ENCODE results near the gene KIRREL2. TPM values are rescaled to one million over a fixed set of nuclear protein-coding genes. Genes with fewer than 3 reads are reported as not detected.
A peak's percentile ranks its signal among the peaks of the same experiment; 100 is the strongest.

The KIRREL2 gene
- total RNA-seq, 1 donor from 2014 or later, result 3.5 TPM

- TF ChIP-seq CTCF (conservative IDR thresholded peaks at IDR 0.05), result no peak
- H3K4me1 Mint-ChIP-seq (ENCODE audit: unreplicated experiment), result peaks cover 9% of the 10 kb centered on the region
- H3K9me3 Mint-ChIP-seq, result no peaks in the 10 kb centered on the region
- peaks cover 4% of the 10 kb centered on the region for H3K36me3 Mint-ChIP-seq
- H3K27me3 Mint-ChIP-seq, result peaks cover 7% of the 10 kb centered on the region
- no peak for DNase-seq (ENCODE audit: extremely low spot score, unreplicated experiment)
- H3K27ac Mint-ChIP-seq, result no peak overlapping the region
- H3K4me3 Mint-ChIP-seq, result no peak overlapping the region
Measured at GRCh38 chr19:35874392-35874930, 17.8 kb downstream of the KIRREL2 start.

GRCh38 chr19:35879068-35879467 is 22.4 kb downstream of the KIRREL2 start:
- H3K4me3 Mint-ChIP-seq, result no peak overlapping the region
- no peak for TF ChIP-seq CTCF (conservative IDR thresholded peaks at IDR 0.05)
- no peaks in the 10 kb centered on the region for H3K9me3 Mint-ChIP-seq
- H3K4me1 Mint-ChIP-seq (ENCODE audit: unreplicated experiment), result peaks cover 7% of the 10 kb centered on the region
- H3K27ac Mint-ChIP-seq, result no peak overlapping the region
- H3K36me3 Mint-ChIP-seq, result peaks cover 4% of the 10 kb centered on the region
- DNase-seq (ENCODE audit: extremely low spot score, unreplicated experiment), result no peak
- H3K27me3 Mint-ChIP-seq, result peaks cover 6% of the 10 kb centered on the region

DNA sequence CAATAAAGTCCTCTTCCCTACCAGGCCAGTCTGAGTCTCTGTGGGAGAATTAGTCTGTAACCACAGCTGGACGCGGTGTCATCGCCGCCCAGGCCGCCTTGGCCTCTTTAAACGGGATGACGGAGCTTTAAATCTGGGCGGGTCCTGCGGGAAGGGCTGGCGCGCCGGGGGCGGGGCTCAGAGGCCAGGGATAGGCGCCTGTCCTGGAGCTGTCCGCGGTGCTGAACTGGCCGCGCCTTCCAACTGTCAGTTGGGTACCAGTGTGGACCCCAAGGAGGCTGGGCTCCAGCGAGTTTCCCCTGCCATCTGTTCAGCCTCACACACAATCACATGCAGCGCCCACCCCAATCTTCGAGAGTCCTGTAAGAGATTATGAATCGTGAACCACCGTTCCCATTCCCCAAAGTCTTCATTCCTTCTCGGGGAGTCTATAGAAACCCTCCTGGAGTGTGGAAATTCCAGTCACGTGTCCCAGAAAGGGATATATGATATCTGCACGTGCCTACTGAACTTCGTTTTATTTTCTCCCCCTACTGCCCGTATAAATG is 23.1 kb downstream of the KIRREL2 start:
- Mint-ChIP-seq H3K4me3 (no peak overlapping the region), H3K27ac (peak overlapping the region; percentile 68), H3K9me3 (no peaks in the 10 kb centered on the region), H3K27me3 (peaks cover 6% of the 10 kb centered on the region), H3K4me1 (ENCODE audit: unreplicated experiment) (peaks cover 7% of the 10 kb centered on the region), H3K36me3 (peaks cover 4% of the 10 kb centered on the region)
- TF ChIP-seq CTCF (conservative IDR thresholded peaks at IDR 0.05), result no peak
- DNase-seq (ENCODE audit: extremely low spot score, unreplicated experiment), result peak; percentile 91

- Mint-ChIP-seq H3K4me3 (no peak overlapping the region), H3K4me1 (ENCODE audit: unreplicated experiment) (peaks cover 7% of the 10 kb centered on the region), H3K27me3 (peaks cover 6% of the 10 kb centered on the region), H3K9me3 (no peaks in the 10 kb centered on the region), H3K27ac (no peak overlapping the region), H3K36me3 (peaks cover 3% of the 10 kb centered on the region)
- TF ChIP-seq CTCF (conservative IDR thresholded peaks at IDR 0.05), result peak; percentile 69
- DNase-seq (ENCODE audit: extremely low spot score, unreplicated experiment), result no peak
Measured at GRCh38 chr19:35882114-35882832, 25.6 kb downstream of the KIRREL2 start.

DNA sequence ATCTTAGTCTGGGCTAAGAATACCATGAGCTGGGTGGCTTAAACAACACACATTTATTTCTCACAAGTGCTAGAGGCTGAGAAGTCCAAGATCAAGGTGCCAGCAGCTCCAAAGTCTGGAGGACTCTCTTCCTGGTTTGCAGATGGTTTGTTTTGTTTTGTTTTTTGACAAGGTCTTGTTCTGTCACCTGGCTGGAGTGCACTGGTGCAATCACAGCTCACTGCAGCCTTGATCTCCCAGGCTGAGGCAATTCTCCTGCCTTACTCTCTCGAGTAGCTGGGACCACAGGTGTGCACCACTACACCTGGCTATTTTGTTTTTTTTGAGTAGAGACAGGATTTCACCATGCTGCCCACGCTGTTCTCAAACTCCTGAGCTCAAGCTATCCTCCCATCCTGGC is 27.2 kb downstream of the KIRREL2 start:
- no peak for TF ChIP-seq CTCF (conservative IDR thresholded peaks at IDR 0.05)
- H3K27ac Mint-ChIP-seq, result no peak overlapping the region
- H3K27me3 Mint-ChIP-seq, result peaks cover 6% of the 10 kb centered on the region
- no peak for DNase-seq (ENCODE audit: extremely low spot score, unreplicated experiment)
- H3K9me3 Mint-ChIP-seq, result no peaks in the 10 kb centered on the region
- no peak overlapping the region for H3K4me3 Mint-ChIP-seq
- peaks cover 11% of the 10 kb centered on the region for H3K36me3 Mint-ChIP-seq
- peaks cover 7% of the 10 kb centered on the region for H3K4me1 Mint-ChIP-seq (ENCODE audit: unreplicated experiment)

Data from type B pancreatic cell (in vitro differentiated cells).